HepG2 (cell line): Measurements from ENCODE around the gene SEL1L2. TPM values are rescaled to one million over a fixed set of nuclear protein-coding genes. Genes with fewer than 3 reads are reported as not detected.

Experiments used
- ATAC-seq: fragments of 200-7000 bp; cut with Tn5 transposase; 3 replicates; pipeline ENCODE4 v1.9.1; 2020; ENCODE audit warnings: mild to moderate bottlenecking, moderate library complexity
- BruUV-seq: library from RNA; stranded (reverse); fragments of 400-500 nt; replicated peaks from 2 replicates; lab custom pipeline; 2021; lab: Mats Ljungman, UMichigan
- CTCF ChIA-PET: fragments of 300-600 bp; formaldehyde crosslinking; extraction: SDS; loops from one replicate; lab custom pipeline; 2021; ENCODE audit warnings: low total read pairs, inconsistent platforms, low intra/inter-chr PET ratio; lab: Yijun Ruan, JAX
- POLR2A ChIA-PET: fragments of 350-600 bp; sonication (Branson Sonifier 250); formaldehyde crosslinking; loops from one replicate; lab custom pipeline; 2020; ENCODE audit warnings: antibody characterized with exemption, inconsistent platforms; lab: Yijun Ruan, JAX
- DNase-seq: peaks from one replicate; pipeline ENCODE4 v3.0.0-alpha.2; 2015; ENCODE audit warnings: low spot score
- FAIRE-seq: peaks from 3 replicates; lab custom pipeline; 2011; peaks lifted over from hg19 to GRCh38; lab: Jason Lieb, UNC
- H2AFZ ChIP-seq: one replicate; pipeline ENCODE4 v1.6.1; 2011; ENCODE audit warnings: low read length, inconsistent platforms
- H3K27ac ChIP-seq: fragments of 300-600 bp; 3 replicates; pipeline ENCODE4 v1.8.0; 2011; ENCODE audit warnings: mixed run types, mild to moderate bottlenecking, mixed read lengths, low read length, inconsistent platforms; ENCODE audit not compliant: insufficient read depth; ENCODE audit errors: extremely low read length
- H3K27me3 ChIP-seq, 2 experiments: fragments of 200-600 bp in 1 of 2; 2 replicates in 1 of 2; 3 replicates in 1 of 2; pipeline versions ENCODE4 v1.6.0 to v1.8.0; 2011; ENCODE audit warnings: low read length in 2 of 2, mild to moderate bottlenecking in 2 of 2, moderate library complexity in 2 of 2, inconsistent platforms in 1 of 2; ENCODE audit not compliant: insufficient read depth in 2 of 2, control insufficient read depth in 1 of 2
- H3K36me3 ChIP-seq, 2 experiments: fragments of 200-600 bp in 1 of 2; replicated peaks in 1 of 2; 2 replicates in 1 of 2; 3 replicates in 1 of 2; pipeline versions ENCODE4 v1.5.1 to v1.8.0; 2011; ENCODE audit warnings: low read length in 2 of 2, inconsistent platforms in 1 of 2; ENCODE audit not compliant: insufficient read depth in 2 of 2, control insufficient read depth in 1 of 2
- H3K4me1 ChIP-seq: 2 replicates; pipeline ENCODE4 v1.5.1; 2012; ENCODE audit warnings: low read length, inconsistent platforms; ENCODE audit not compliant: insufficient read depth
- H3K4me2 ChIP-seq: 2 replicates; pipeline ENCODE4 v1.6.0; 2011; ENCODE audit warnings: low read depth, low read length, inconsistent platforms
- H3K4me3 ChIP-seq, 3 experiments: fragments of 200-600 bp in 1 of 3; sonication (generic), shearing (Covaris generic) in 1 of 3; replicated peaks in 1 of 3; 2 replicates each; pipeline ENCODE4 v1.5.1; 2011 to 2016; ENCODE audit warnings: low read length in 3 of 3, inconsistent platforms in 2 of 3, low read depth in 2 of 3, mild to moderate bottlenecking in 2 of 3, control low read depth in 1 of 3, mixed read lengths in 1 of 3; ENCODE audit not compliant: insufficient read depth in 1 of 3
- H3K79me2 ChIP-seq: one replicate; pipeline ENCODE4 v1.6.1; 2011; ENCODE audit warnings: low read length, inconsistent platforms; ENCODE audit not compliant: insufficient read depth
- H3K9ac ChIP-seq: 2 replicates; pipeline ENCODE4 v1.6.0; 2011; ENCODE audit warnings: mild to moderate bottlenecking, low read depth, low read length, inconsistent platforms; ENCODE audit not compliant: insufficient read depth
- H3K9me3 ChIP-seq: 2 replicates; pipeline ENCODE4 v1.5.1; 2012; ENCODE audit warnings: mild to moderate bottlenecking, low read length
- H4K20me1 ChIP-seq: 2 replicates; pipeline ENCODE4 v1.6.0; 2011; ENCODE audit warnings: inconsistent platforms, mild to moderate bottlenecking, low read length, moderate library complexity; ENCODE audit not compliant: insufficient read depth
- CC2D1A ChIP-seq: sonication (generic); formaldehyde crosslinking; IDR thresholded peaks from 2 replicates; pipeline ENCODE4 v1.8.1; 2023; ENCODE audit warnings: mild to moderate bottlenecking, missing genetic modification reagents
- ERF ChIP-seq: IDR thresholded peaks from 2 replicates; pipeline ENCODE4 v1.6.1; 2018; ENCODE audit warnings: missing biosample characterization, missing genetic modification reagents
- EZH2 ChIP-seq: conservative IDR thresholded peaks from 2 replicates; pipeline ENCODE4 v1.6.1; 2012; ENCODE audit warnings: mild to moderate bottlenecking, low read depth, low read length, moderate library complexity
- MYC ChIP-seq: sonication (generic); formaldehyde crosslinking; IDR thresholded peaks from 2 replicates; pipeline ENCODE4 v1.9.0; 2021; ENCODE audit warnings: missing genetic modification reagents, borderline replicate concordance
- POGZ ChIP-seq: sonication (generic); formaldehyde crosslinking; IDR thresholded peaks from 2 replicates; pipeline ENCODE4 v1.4.0; 2020; ENCODE audit warnings: mild to moderate bottlenecking, missing genetic modification reagents
- POLR2A ChIP-seq, 2 experiments: IDR thresholded peaks; 2 replicates each; pipeline ENCODE4 v1.6.1; 2011; ENCODE audit warnings: low read depth in 2 of 2, low read length in 2 of 2, mild to moderate bottlenecking in 1 of 2, moderate library complexity in 1 of 2; ENCODE audit not compliant: insufficient read depth in 1 of 2
- SCMH1 ChIP-seq: sonication (generic); formaldehyde crosslinking; IDR thresholded peaks from 2 replicates; pipeline ENCODE4 v1.9.0; 2021; ENCODE audit warnings: missing genetic modification reagents, mild to moderate bottlenecking, borderline replicate concordance
- TBX3 ChIP-seq: fragments of 450-650 bp; IDR thresholded peaks from 2 replicates; pipeline ENCODE4 v1.6.1; 2017; ENCODE audit warnings: antibody characterized with exemption, mild to moderate bottlenecking, inconsistent platforms, borderline replicate concordance
- TEF ChIP-seq: sonication (generic); formaldehyde crosslinking; IDR thresholded peaks from 2 replicates; pipeline ENCODE4 v1.5.0; 2020; ENCODE audit warnings: missing genetic modification reagents
- ZNF124 ChIP-seq: sonication (generic); formaldehyde crosslinking; IDR thresholded peaks from 2 replicates; pipeline ENCODE4 v1.4.0; 2020; ENCODE audit warnings: missing genetic modification reagents
- ZNF180 ChIP-seq: sonication (generic); formaldehyde crosslinking; IDR thresholded peaks from 2 replicates; pipeline ENCODE4 v1.4.0; 2020; ENCODE audit warnings: low read depth, missing genetic modification reagents, borderline replicate concordance
- ZNF350 ChIP-seq: sonication (generic); formaldehyde crosslinking; IDR thresholded peaks from 2 replicates; pipeline ENCODE4 v1.4.0; 2020; ENCODE audit warnings: mild to moderate bottlenecking, low read depth, missing genetic modification reagents, borderline replicate concordance
- ZNF503 ChIP-seq: sonication (generic); formaldehyde crosslinking; IDR thresholded peaks from 2 replicates; pipeline ENCODE4 v1.4.0; 2020; ENCODE audit warnings: missing genetic modification reagents
- ZNF672 ChIP-seq: sonication (generic); formaldehyde crosslinking; IDR thresholded peaks from 2 replicates; pipeline ENCODE4 v1.8.1; 2022; ENCODE audit warnings: missing genetic modification reagents
- WGBS: methylation state at CpG from one replicate; pipeline ENCODE4 v1.1.6; 2017; ENCODE audit warnings: low lambda C conversion rate; 5-methylcytosine and 5-hydroxymethylcytosine counted together
- in situ Hi-C: cut with HindIII; loops from 2 replicates; pipeline ENCODE4 v1.10.0; 2017; ENCODE audit warnings: low pct_unique_long_range_greater_than_20kb; ENCODE audit not compliant: extremely low pct_ligation_motif_present
- intact Hi-C: fragments of 100-400 bp; cut with micrococcal nuclease; formaldehyde crosslinking; loops from one replicate; pipeline ENCODE4 v1.10.0; 2022; ENCODE audit not compliant: unreplicated experiment
- polyA plus RNA-seq, 8 experiments: library from polyadenylated mRNA; depleted of rRNA in 3 of 8; stranded (reverse) in 7 of 8; unstranded in 1 of 8; fragments of >200 nt; fragmentation: Illumina TruSeq in 4 of 8; extraction: Trizol in 4 of 8; gene quantifications; 2 replicates each; pipeline versions ENCODE4 v1.2.1 to v1.2.3, GENCODE V29; 2011 to 2016; ENCODE audit warnings: low read depth in 4 of 8, missing spikeins in 1 of 8, mixed read lengths in 1 of 8; ENCODE audit not compliant: insufficient read depth in 1 of 8
- total RNA-seq, 5 experiments: library from RNA; depleted of rRNA; stranded (reverse); fragments of >200 nt; fragmentation: Illumina TruSeq; extraction: Trizol; gene quantifications; 2 replicates each; pipeline ENCODE4 v1.2.3, GENCODE V29; 2016; ENCODE audit warnings: low read depth in 1 of 5
- TF ChIP-seq, protein P1 (sequence below): sonication (generic); formaldehyde crosslinking; IDR thresholded peaks from 2 replicates; pipeline ENCODE4 v1.9.0; 2021; ENCODE audit warnings: missing genetic modification reagents, borderline replicate concordance
- TF ChIP-seq, protein P2 (sequence below): sonication (generic); formaldehyde crosslinking; IDR thresholded peaks from 2 replicates; pipeline ENCODE4 v1.4.0; 2020; ENCODE audit warnings: missing genetic modification reagents
- TF ChIP-seq, protein P3 (sequence below): sonication (generic); formaldehyde crosslinking; IDR thresholded peaks from 2 replicates; pipeline ENCODE4 v1.8.0; 2022; ENCODE audit warnings: mild to moderate bottlenecking, missing genetic modification reagents

SEL1L2 gene
- total and polyA plus RNA-seq, 2 of the 13 experiments (the other 11 are each of a cell fraction or from before 2014, with no cell fraction given): not detected

DNA sequence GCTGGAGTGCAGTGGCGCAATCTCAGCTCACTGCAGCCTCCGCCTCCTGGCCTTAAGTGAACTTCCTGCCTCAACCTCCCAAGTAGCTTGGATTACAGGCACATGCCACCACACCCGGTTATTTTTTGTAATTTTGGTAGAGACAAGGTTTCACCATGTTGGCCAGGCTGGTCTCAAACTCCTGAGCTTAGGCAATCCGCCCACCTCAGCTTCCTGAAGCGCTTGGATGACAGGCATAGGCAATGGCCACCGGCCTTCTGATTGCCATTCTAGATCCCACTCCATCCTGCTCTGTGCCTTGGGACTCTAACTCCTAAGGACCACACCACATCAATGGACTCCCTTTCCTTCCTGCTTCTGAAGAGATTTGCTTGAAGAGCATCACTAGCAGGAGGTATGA, 60.6 kb downstream of the SEL1L2 start:
- DNase-seq: no peak
- H3K4me1 ChIP-seq: no peaks in the 10 kb centered on the region
- H3K79me2 ChIP-seq: no peaks in the 10 kb centered on the region
- 56% methylated on average over 6 of the region's 6 CpGs for WGBS
- no peaks in the 10 kb centered on the region; a peak in 1 of 5 replicates for H3K27me3 ChIP-seq
- intact Hi-C loops (no loop called here), in situ Hi-C loops (no loop called here)
- H3K4me2 ChIP-seq: no peak overlapping the region
- ChIA-PET CTCF (no interaction called here), POLR2A (no interaction called here)
- no peak overlapping the region for H3K9ac ChIP-seq
- no peaks in the 10 kb centered on the region for H3K36me3 ChIP-seq
- H2AFZ ChIP-seq: no peak overlapping the region
- no TSS peak for BruUV-seq
- no peak overlapping the region for H3K27ac ChIP-seq
- no peak for FAIRE-seq
- H4K20me1 ChIP-seq: no peaks in the 10 kb centered on the region
- no peak for ATAC-seq
- H3K4me3 ChIP-seq: no peak overlapping the region
- H3K9me3 ChIP-seq: no peaks in the 10 kb centered on the region
- no peak for TF ChIP-seq TEF (CRISPR knock-in tag)
- no peak for TF ChIP-seq POLR2A (IDR thresholded peaks at IDR 0.05; ENCODE audit: insufficient read depth in 1 of 2, low read depth in 2 of 2, low read length in 2 of 2)
- TF ChIP-seq TBX3: no peak
- TF ChIP-seq, protein P1, sequence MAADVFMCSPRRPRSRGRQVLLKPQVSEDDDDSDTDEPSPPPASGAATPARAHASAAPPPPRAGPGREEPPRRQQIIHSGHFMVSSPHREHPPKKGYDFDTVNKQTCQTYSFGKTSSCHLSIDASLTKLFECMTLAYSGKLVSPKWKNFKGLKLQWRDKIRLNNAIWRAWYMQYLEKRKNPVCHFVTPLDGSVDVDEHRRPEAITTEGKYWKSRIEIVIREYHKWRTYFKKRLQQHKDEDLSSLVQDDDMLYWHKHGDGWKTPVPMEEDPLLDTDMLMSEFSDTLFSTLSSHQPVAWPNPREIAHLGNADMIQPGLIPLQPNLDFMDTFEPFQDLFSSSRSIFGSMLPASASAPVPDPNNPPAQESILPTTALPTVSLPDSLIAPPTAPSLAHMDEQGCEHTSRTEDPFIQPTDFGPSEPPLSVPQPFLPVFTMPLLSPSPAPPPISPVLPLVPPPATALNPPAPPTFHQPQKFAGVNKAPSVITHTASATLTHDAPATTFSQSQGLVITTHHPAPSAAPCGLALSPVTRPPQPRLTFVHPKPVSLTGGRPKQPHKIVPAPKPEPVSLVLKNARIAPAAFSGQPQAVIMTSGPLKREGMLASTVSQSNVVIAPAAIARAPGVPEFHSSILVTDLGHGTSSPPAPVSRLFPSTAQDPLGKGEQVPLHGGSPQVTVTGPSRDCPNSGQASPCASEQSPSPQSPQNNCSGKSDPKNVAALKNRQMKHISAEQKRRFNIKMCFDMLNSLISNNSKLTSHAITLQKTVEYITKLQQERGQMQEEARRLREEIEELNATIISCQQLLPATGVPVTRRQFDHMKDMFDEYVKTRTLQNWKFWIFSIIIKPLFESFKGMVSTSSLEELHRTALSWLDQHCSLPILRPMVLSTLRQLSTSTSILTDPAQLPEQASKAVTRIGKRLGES (CRISPR knock-in tag): no peak
- no peak for TF ChIP-seq POGZ (CRISPR knock-in tag)
- no peak for TF ChIP-seq ZNF350 (CRISPR knock-in tag)
- no peak for TF ChIP-seq ERF (CRISPR knock-in tag)
- TF ChIP-seq, protein P2, sequence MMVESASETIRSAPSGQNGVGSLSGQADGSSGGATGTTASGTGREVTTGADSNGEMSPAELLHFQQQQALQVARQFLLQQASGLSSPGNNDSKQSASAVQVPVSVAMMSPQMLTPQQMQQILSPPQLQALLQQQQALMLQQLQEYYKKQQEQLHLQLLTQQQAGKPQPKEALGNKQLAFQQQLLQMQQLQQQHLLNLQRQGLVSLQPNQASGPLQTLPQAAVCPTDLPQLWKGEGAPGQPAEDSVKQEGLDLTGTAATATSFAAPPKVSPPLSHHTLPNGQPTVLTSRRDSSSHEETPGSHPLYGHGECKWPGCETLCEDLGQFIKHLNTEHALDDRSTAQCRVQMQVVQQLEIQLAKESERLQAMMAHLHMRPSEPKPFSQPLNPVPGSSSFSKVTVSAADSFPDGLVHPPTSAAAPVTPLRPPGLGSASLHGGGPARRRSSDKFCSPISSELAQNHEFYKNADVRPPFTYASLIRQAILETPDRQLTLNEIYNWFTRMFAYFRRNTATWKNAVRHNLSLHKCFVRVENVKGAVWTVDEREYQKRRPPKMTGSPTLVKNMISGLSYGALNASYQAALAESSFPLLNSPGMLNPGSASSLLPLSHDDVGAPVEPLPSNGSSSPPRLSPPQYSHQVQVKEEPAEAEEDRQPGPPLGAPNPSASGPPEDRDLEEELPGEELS (CRISPR knock-in tag): no peak
- TF ChIP-seq ZNF503 (CRISPR knock-in tag): no peak
- TF ChIP-seq ZNF124 (CRISPR knock-in tag): no peak
- no peak for TF ChIP-seq ZNF180 (CRISPR knock-in tag)
- no peak for TF ChIP-seq EZH2
- TF ChIP-seq CC2D1A: no peak
- TF ChIP-seq SCMH1 (CRISPR knock-in tag): no peak
- no peak for TF ChIP-seq ZNF672
- TF ChIP-seq, protein P3, sequence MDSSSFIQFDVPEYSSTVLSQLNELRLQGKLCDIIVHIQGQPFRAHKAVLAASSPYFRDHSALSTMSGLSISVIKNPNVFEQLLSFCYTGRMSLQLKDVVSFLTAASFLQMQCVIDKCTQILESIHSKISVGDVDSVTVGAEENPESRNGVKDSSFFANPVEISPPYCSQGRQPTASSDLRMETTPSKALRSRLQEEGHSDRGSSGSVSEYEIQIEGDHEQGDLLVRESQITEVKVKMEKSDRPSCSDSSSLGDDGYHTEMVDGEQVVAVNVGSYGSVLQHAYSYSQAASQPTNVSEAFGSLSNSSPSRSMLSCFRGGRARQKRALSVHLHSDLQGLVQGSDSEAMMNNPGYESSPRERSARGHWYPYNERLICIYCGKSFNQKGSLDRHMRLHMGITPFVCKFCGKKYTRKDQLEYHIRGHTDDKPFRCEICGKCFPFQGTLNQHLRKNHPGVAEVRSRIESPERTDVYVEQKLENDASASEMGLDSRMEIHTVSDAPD (CRISPR knock-in tag): no peak
- TF ChIP-seq MYC (CRISPR knock-in tag): no peak
